Myocyte (in vitro differentiated cells): ENCODE results near the gene TMEM200A. TPM values are rescaled to one million over a fixed set of nuclear protein-coding genes. Genes with fewer than 3 reads are reported as not detected.

Experiments used
- DNase-seq: peaks from one replicate; pipeline ENCODE4 v3.0.0-alpha.2; 2012; ENCODE audit warnings: low read depth
- total RNA-seq: library from RNA; depleted of rRNA; stranded (reverse); fragments of >200 nt; gene quantifications from 2 replicates; pipeline ENCODE4 v1.2.3, GENCODE V29; 2014

The TMEM200A gene
- total RNA-seq, 1 donor from 2014 or later: 0.43 TPM

GRCh38 chr6:130423044-130423443, 57.2 kb downstream of the TMEM200A start:
- peak; percentile 5 for DNase-seq

DNA sequence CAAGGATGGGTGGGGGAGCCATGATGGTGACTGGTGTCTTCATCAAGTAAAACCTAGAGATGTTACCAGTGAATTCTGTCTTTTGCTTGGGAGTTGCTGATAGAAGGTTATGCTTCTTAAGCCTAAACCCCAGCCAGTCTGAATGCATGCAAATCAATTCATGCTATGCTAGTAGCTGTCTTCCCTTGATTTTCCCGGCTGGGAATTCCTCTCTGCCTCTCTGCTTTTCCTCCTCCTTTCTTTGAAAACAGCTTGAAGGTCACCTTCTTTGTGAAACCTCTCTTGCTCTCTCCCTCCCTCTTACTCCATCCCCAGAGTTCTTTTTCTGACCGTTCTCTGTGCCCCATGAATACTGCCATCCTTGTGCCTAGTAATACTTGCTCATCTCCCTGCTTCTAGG, 58.9 kb downstream of the TMEM200A start:
- no peak for DNase-seq

GRCh38 chr6:130425537-130425936, 59.7 kb downstream of the TMEM200A start:
- no peak for DNase-seq

DNA sequence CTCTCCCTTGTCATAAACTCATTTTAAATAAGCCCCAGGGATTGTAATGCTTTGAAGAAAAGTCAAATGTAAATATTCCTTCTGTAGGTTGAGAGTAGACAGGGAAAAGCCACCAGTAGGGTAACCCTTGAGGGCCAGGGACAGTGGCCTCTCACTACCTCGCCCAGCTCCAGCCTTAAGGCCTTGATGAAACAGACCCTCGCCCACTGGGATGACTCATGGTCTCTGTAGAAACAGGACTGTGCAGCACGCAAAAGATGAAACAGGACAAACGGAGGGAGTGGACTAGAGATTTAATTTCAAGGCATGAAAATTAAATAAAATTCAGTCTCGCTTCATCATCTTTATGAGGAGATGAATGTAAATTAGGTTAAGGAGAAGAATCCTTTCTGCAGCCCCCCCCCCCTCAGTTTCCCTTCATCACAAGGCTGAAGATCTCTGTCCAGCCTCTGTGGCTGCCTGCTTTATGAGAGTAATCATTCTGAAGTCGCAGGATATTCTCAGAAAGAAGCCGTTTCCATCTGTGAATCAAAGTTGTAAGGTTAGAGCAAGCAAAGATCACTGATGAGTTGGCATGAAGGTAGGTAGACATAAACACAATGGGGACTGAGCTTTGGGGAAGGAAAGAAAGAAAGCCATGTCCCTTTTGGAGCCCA, 60.4 kb downstream of the TMEM200A start:
- no peak for DNase-seq

DNA sequence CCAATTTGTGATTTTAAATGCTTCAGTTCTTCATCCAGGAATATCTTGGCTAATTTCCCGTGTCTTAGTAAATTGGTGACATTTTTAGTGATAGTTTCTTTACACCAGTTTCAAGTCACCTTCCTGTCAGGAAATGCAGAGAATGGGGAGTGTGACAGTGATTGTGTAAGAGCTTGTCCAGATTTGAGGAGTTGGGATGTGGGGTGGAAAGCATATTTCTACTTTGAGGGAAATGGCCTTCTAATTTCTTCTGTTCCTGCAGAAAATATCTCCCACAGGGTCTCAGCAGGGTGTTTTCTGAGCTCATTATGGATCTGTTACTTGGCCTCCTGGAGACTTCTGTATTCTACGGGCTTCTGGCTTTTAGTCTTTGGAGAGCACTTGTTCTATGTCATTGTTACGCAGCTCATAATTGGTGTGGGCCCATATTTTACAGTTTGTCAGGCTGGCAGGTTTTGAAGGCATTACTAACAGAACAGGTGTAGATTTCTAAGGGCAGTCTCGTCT, 65.6 kb downstream of the TMEM200A start:
- no peak for DNase-seq

GRCh38 chr6:130432838-130433237, 67.0 kb downstream of the TMEM200A start:
- no peak for DNase-seq

GRCh38 chr6:130434174-130434873, 68.5 kb downstream of the TMEM200A start:
- peak; percentile 20 for DNase-seq

GRCh38 chr6:130435181-130435580, 69.4 kb downstream of the TMEM200A start:
- no peak for DNase-seq

- DNase-seq: no peak
These were observed 72.1 kb downstream of the TMEM200A start for GRCh38 chr6:130437961-130438360.

DNA sequence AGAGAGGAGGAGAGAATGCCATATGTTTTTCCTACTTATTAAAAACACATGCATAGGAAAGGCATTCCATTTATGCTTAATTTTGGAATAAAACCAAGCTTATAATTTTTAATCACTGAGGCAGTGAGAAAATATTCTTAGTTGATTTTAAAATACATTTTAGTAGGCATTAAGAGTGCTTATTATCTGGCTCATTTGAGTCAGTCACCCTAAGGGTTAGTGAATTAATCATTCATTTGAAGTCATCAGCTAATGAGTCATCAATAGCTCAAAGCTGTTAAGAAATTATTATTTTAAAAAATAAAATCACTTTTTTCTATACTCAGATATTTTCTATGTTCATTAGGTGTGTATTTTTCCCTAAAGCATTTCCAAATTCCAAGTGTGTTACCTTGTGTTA, 81.6 kb downstream of the TMEM200A start:
- no peak for DNase-seq

GRCh38 chr6:130452336-130452735, 86.5 kb downstream of the TMEM200A start:
- no peak for DNase-seq

GRCh38 chr6:130453230-130453629, 87.4 kb downstream of the TMEM200A start:
- DNase-seq: no peak

DNA sequence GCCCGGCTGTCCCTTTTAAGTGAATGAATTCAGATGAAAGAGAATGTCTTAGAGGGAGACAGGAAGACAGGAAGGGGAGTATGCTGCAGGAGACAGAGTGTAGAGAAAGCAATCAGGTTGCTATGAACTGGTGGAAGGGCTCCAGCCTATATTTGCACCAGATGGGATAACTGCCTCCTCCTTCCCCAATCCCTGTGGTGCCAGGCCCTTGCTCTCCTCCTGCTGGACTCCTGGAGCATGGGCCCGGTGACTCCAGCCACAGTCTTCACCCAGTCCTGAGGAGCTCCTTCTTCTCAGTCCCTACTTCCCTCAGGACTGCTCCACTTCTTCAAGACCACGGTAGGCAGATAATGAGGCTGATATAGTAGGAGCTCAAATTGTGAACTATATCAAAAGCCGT, 91.8 kb downstream of the TMEM200A start:
- DNase-seq: no peak

DNA sequence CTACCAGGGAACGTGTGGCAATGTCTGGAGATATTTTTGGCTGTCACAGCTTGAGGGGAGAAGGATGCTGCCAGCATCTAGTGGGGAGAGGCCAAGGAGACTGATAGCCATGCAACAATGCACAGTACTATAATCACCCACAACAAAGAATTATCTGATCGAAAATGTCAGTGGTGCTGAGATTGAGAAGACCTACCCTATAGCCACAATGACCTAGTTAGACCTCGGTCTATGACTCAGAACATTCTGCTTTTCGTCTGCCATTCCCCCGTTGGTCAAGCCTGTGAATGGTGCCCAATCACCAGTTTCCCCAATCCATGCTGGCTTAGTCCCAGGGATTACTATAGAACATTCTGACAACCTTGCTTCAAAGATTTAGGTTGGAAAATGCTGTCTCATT, 93.5 kb downstream of the TMEM200A start:
- DNase-seq: no peak

- DNase-seq: no peak
These were observed 95.1 kb downstream of the TMEM200A start for GRCh38 chr6:130460934-130461333.

DNA sequence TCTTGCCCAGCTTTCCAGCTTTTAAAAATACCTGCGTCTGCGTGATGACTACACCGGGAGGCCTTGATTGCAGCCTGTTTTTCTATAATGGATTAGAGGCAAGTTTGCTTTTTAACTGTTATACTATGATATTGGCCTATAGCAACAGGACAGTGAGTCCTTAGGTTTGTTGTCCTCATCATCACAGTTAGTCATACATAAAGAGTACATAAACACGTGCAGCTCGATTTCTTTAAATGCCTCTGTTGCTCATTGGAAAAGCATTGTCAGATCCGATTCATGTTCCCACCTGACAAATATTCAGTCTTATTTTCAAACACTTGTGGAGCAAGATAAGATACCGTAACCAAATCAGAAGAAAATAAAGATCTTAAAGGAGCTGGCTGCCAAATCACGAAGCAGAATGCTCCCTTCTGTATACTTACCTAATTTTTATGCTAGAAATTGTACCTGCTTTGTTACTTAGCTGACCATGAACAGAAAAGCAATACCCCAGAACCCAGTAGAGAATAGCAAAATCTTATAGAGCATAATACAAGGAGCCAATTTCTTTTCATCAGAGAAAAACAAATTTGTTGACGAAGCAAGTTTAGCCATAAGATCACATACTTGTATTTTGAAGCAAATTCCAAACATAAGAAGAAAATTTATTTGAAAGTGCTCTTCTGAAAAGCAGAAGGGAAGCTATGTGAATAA, 100.4 kb downstream of the TMEM200A start:
- no peak for DNase-seq

DNA sequence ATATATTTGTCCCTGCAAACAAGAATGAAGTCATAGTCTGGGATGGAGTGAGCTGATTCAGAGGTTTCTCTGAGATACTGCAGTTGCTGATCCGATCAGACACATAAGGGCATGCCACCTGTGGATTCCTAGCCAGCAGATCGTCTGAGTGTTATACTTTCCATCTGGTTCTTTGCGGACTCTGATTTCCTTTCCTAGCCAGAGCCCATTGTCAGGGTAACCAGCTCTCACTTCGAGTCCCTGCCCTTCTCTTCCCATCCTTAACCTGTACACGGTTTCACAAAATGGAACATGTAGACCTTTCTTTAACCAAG, 100.9 kb downstream of the TMEM200A start:
- peak; percentile 4 for DNase-seq

GRCh38 chr6:130467146-130468050, 101.6 kb downstream of the TMEM200A start:
- peak; percentile 7 for DNase-seq

- no peak for DNase-seq
These were observed 104.9 kb downstream of the TMEM200A start for GRCh38 chr6:130470766-130471165.

DNA sequence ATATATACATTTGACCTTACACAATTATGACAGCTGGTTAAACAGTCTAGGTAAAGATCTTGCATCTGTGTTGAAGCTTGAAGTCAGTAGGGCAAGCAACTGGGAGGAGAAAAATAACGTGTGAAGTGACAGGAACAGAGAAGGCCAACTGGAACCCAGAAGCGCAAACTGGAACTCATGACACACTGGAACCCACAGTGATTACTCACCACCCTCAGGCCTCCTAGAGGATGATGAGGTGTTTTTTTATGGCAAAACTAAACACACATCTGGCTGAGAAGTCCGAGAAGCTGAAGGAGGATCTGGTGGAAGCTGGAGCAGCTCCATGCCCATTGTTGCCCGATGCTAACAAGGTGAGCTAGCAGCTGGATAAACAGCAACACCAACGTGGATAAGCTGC, 108.1 kb downstream of the TMEM200A start:
- DNase-seq: peak; percentile 3

DNA sequence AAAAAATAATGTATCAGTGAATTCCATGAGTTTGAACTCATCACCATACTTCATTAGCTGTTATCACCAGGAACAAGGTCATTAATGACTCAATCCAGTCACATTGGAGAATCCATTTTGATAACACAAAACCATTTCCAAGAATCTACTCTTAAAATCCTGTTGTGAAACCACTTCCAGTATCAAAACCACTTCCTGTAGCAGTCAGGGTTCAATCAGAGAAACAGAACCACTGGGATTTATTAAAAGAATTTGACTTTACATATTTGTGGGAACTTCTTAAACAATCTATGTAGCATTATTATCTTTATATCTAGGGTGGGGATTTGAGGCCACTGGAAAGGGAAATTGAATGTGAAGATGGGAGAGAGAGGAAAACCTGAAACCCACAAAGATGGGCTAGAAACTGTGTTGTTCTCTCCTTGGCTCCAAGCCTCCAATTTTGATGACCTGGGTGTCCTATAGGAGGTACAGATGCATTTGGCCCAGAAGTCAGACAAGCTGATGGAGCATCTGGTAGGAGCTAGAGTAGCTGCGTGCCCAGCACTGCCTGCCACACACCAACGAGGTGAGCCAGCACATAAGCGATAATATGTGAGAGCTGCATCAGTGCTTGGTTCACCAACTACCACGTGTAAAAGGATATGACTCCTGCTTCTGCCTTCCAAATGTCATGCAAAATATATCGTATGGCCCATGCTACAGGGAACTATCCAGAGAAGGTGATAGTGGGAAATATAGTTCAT, 117.0 kb downstream of the TMEM200A start:
- DNase-seq: no peak
